ENCODE data around the gene CCNI2. TPM values are rescaled to one million over a fixed set of nuclear protein-coding genes. Genes with fewer than 3 reads are reported as not detected.

The CCNI2 gene
- polyA plus RNA-seq = 0.05 to 0.14 TPM in 2 of 3 replicates, not detected in the other
- polyA plus RNA-seq (2011; ENCODE audit: low read depth) = not detected
- 0.02 and 0.04 TPM in 2 replicates for polyA plus RNA-seq (2011; cell fraction: cytosol; rRNA removed)
- polyA plus RNA-seq (2011; cell fraction: nucleus; rRNA removed) = 0.05 and 0.37 TPM in 2 replicates
- 0.15 and 1.5 TPM in 2 replicates for polyA plus RNA-seq (2012; ENCODE audit: low replicate concordance)
- 0.10 to 0.13 TPM in 2 of 3 replicates, not detected in the other for polyA minus RNA-seq
- not detected for polyA minus RNA-seq (2011; cell fraction: cytosol; rRNA and poly(A)+ RNA removed)
- polyA minus RNA-seq (2011; cell fraction: nucleus; rRNA and poly(A)+ RNA removed) = not detected in 2 replicates

GRCh38 chr5:132746954-132747615 lies at the start of gene CCNI2:
Gene CCNI2, plus strand, starts transcription at chr5:132747426. Its CDS starts 70 bp downstream, at chr5:132747496.
- H4K20me1 ChIP-seq (ENCODE audit: control insufficient read depth, extremely low read depth, insufficient read depth, low read length) = no peaks in the 10 kb centered on the region
- H3K9ac ChIP-seq (ENCODE audit: control insufficient read depth, extremely low read depth, insufficient read depth, low read length) = peak within 1 kb of the TSS; percentile 2
- no peak for FAIRE-seq
- no peaks in the 10 kb centered on the region for H3K9me1 ChIP-seq (ENCODE audit: control insufficient read depth, extremely low read depth, insufficient read depth, low read length)
- no peaks in the 10 kb centered on the region for H3K79me2 ChIP-seq (ENCODE audit: control insufficient read depth, insufficient read depth, low read length)
- peak within 1 kb of the TSS; percentile 60 for H3K4me2 ChIP-seq (ENCODE audit: control insufficient read depth, extremely low read depth, insufficient read depth, low read depth, low read length)
- H3K4me3 ChIP-seq (ENCODE audit: control insufficient read depth in 2 of 3, extremely low read depth in 1 of 3, insufficient read depth in 2 of 3, low read depth in 1 of 3, low read length in 3 of 3) = peak within 1 kb of the TSS; percentile 12 to 65 (median 41)
- H3K27me3 ChIP-seq (ENCODE audit: control insufficient read depth, extremely low read depth, insufficient read depth, low read length) = no peaks in the 10 kb centered on the region
- peak; percentile 11 for DNase-seq (ENCODE audit: low read depth, low spot score)
- dilution Hi-C loops (cut with MboI; ENCODE audit: extremely low pct_ligation_motif_present, low sequenced_read_pairs) = no loop called here
- peak; percentile 46 to 74 (median 48) for TF ChIP-seq CTCF (optimal IDR thresholded peaks at IDR 0.05 in 1 of 3, IDR thresholded peaks at IDR 0.05 in 1 of 3, conservative IDR thresholded peaks at IDR 0.05 in 1 of 3; ENCODE audit: extremely low read depth in 1 of 3, insufficient read depth in 2 of 3, low read length in 3 of 3)
- TF ChIP-seq EZH2 (IDR thresholded peaks at IDR 0.05; ENCODE audit: low read length) = no peak
- H2AFZ ChIP-seq (ENCODE audit: control insufficient read depth, low read length) = peak within 1 kb of the TSS; percentile 66
- no peak within 1 kb of the TSS for H3K27ac ChIP-seq (ENCODE audit: control insufficient read depth, insufficient read depth, low read length)
- H3K36me3 ChIP-seq (ENCODE audit: control insufficient read depth in 2 of 2, extremely low read depth in 1 of 2, insufficient read depth in 2 of 2, low read length in 2 of 2) = no peaks in the 10 kb centered on the region
- peaks cover 2% of the 10 kb centered on the region for H3K4me1 ChIP-seq (ENCODE audit: control insufficient read depth, extremely low read depth, insufficient read depth, low read length)
- H3K9me3 ChIP-seq (ENCODE audit: control insufficient read depth, low read depth, low read length) = no peaks in the 10 kb centered on the region

- no peak for DNase-seq (ENCODE audit: low read depth, low spot score)
- no peaks in the 10 kb centered on the region for H4K20me1 ChIP-seq (ENCODE audit: control insufficient read depth, extremely low read depth, insufficient read depth, low read length)
- H3K27me3 ChIP-seq (ENCODE audit: control insufficient read depth, extremely low read depth, insufficient read depth, low read length) = no peaks in the 10 kb centered on the region
- TF ChIP-seq CTCF (optimal IDR thresholded peaks at IDR 0.05 in 1 of 3, IDR thresholded peaks at IDR 0.05 in 1 of 3, conservative IDR thresholded peaks at IDR 0.05 in 1 of 3; ENCODE audit: extremely low read depth in 1 of 3, insufficient read depth in 2 of 3, low read length in 3 of 3) (no peak), EZH2 (IDR thresholded peaks at IDR 0.05; ENCODE audit: low read length) (no peak)
- H3K36me3 ChIP-seq (ENCODE audit: control insufficient read depth in 2 of 2, extremely low read depth in 1 of 2, insufficient read depth in 2 of 2, low read length in 2 of 2) = peaks cover 2 to 7% of the 10 kb centered on the region in 2 experiments
- no peak overlapping the region for H3K9ac ChIP-seq (ENCODE audit: control insufficient read depth, extremely low read depth, insufficient read depth, low read length)
- FAIRE-seq = no peak
- no peaks in the 10 kb centered on the region for H3K4me1 ChIP-seq (ENCODE audit: control insufficient read depth, extremely low read depth, insufficient read depth, low read length)
- no peaks in the 10 kb centered on the region for H3K9me1 ChIP-seq (ENCODE audit: control insufficient read depth, extremely low read depth, insufficient read depth, low read length)
- no peaks in the 10 kb centered on the region for H3K79me2 ChIP-seq (ENCODE audit: control insufficient read depth, insufficient read depth, low read length)
- dilution Hi-C loops (cut with MboI; ENCODE audit: extremely low pct_ligation_motif_present, low sequenced_read_pairs) = no loop called here
- H2AFZ ChIP-seq (ENCODE audit: control insufficient read depth, low read length) = no peak overlapping the region
- no peak overlapping the region for H3K4me2 ChIP-seq (ENCODE audit: control insufficient read depth, extremely low read depth, insufficient read depth, low read depth, low read length)
- no peak overlapping the region for H3K4me3 ChIP-seq (ENCODE audit: control insufficient read depth in 2 of 3, extremely low read depth in 1 of 3, insufficient read depth in 2 of 3, low read depth in 1 of 3, low read length in 3 of 3)
- no peaks in the 10 kb centered on the region for H3K9me3 ChIP-seq (ENCODE audit: control insufficient read depth, low read depth, low read length)
- no peak overlapping the region for H3K27ac ChIP-seq (ENCODE audit: control insufficient read depth, insufficient read depth, low read length)
Measured at GRCh38 chr5:132704875-132705274, 42.4 kb upstream of the CCNI2 start.

Data from keratinocyte (primary cell).